Loucy (cell line): ENCODE data around the gene PINK1.

Source experiments
- EZH2phosphoT487 ChIP-seq: fragments of 200-600 bp; IDR thresholded peaks from 2 replicates; pipeline ENCODE4 v1.6.1; 2018; ENCODE audit warnings: antibody characterized with exemption, mild to moderate bottlenecking, moderate library complexity, borderline replicate concordance
- TF ChIP-seq, protein P1 (sequence below): fragments of 200-600 bp; sonication (generic); conservative IDR thresholded peaks from 2 replicates; pipeline ENCODE4 v1.5.1; 2014; ENCODE audit warnings: mild to moderate bottlenecking, antibody characterized with exemption, low read length

GRCh38 chr1:20663969-20664715, 30.9 kb downstream of the PINK1 start:
- TF ChIP-seq, protein P1, sequence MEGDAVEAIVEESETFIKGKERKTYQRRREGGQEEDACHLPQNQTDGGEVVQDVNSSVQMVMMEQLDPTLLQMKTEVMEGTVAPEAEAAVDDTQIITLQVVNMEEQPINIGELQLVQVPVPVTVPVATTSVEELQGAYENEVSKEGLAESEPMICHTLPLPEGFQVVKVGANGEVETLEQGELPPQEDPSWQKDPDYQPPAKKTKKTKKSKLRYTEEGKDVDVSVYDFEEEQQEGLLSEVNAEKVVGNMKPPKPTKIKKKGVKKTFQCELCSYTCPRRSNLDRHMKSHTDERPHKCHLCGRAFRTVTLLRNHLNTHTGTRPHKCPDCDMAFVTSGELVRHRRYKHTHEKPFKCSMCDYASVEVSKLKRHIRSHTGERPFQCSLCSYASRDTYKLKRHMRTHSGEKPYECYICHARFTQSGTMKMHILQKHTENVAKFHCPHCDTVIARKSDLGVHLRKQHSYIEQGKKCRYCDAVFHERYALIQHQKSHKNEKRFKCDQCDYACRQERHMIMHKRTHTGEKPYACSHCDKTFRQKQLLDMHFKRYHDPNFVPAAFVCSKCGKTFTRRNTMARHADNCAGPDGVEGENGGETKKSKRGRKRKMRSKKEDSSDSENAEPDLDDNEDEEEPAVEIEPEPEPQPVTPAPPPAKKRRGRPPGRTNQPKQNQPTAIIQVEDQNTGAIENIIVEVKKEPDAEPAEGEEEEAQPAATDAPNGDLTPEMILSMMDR: no peak
- no peak for TF ChIP-seq EZH2phosphoT487
